ENCODE measurements around the gene OR2T35.
"Not testable (repeated sequence)": the region's sequence is repeated elsewhere in the genome, so short reads cannot be mapped to it uniquely, and the experiment has no call there.

- not testable (repeated sequence) for TF ChIP-seq POLR2A (IDR thresholded peaks at IDR 0.05; ENCODE audit: low read length); GATA1 (IDR thresholded peaks at IDR 0.05; ENCODE audit: low read depth, low read length)
Observed at GRCh38 chr1:248645178-248645577, at the start of gene OR2T35.

All from erythroblast (primary cell).